Medulla oblongata (tissue), 1 donor: ENCODE measurements around the gene AGAP1.

Source experiments
- DNase-seq: peaks from one replicate; pipeline ENCODE4 v3.0.0-alpha.2; 2015; ENCODE audit errors: extremely low spot score

AGAP1 gene

GRCh38 chr2:235609321-235609720 is 115.5 kb downstream of the AGAP1 start:
- DNase-seq: no peak

GRCh38 chr2:235609746-235610145 is 115.9 kb downstream of the AGAP1 start:
- no peak for DNase-seq

- DNase-seq: no peak
Measured at GRCh38 chr2:235610696-235611257, 116.9 kb downstream of the AGAP1 start.

GRCh38 chr2:235611349-235611748 is 117.5 kb downstream of the AGAP1 start:
- no peak for DNase-seq

GRCh38 chr2:235611756-235612155 is 117.9 kb downstream of the AGAP1 start:
- no peak for DNase-seq

- no peak for DNase-seq
Measured at GRCh38 chr2:235612181-235612950, 118.5 kb downstream of the AGAP1 start.

- DNase-seq: no peak
Measured at GRCh38 chr2:235613649-235614048, 119.8 kb downstream of the AGAP1 start.

GRCh38 chr2:235614176-235614860 is 120.5 kb downstream of the AGAP1 start:
- peak; percentile 66 for DNase-seq

- DNase-seq: peak; percentile 96
Measured at GRCh38 chr2:235614900-235615712, 121.3 kb downstream of the AGAP1 start.

- DNase-seq: no peak
Measured at GRCh38 chr2:235616885-235617284, 123.0 kb downstream of the AGAP1 start.

GRCh38 chr2:235618039-235618438 is 124.2 kb downstream of the AGAP1 start:
- DNase-seq: no peak

GRCh38 chr2:235619544-235619943 is 125.7 kb downstream of the AGAP1 start:
- DNase-seq: no peak

- DNase-seq: no peak
Measured at GRCh38 chr2:235621736-235622135, 127.9 kb downstream of the AGAP1 start.

GRCh38 chr2:235623111-235623510 is 129.3 kb downstream of the AGAP1 start:
- DNase-seq: no peak

- no peak for DNase-seq
Measured at GRCh38 chr2:235623752-235624151, 129.9 kb downstream of the AGAP1 start.

- DNase-seq: no peak
Measured at GRCh38 chr2:235626658-235627057, 132.8 kb downstream of the AGAP1 start.

- DNase-seq: no peak
Measured at GRCh38 chr2:235627682-235628081, 133.8 kb downstream of the AGAP1 start.

GRCh38 chr2:235630718-235631296 is 137.0 kb downstream of the AGAP1 start:
- DNase-seq: no peak

- no peak for DNase-seq
Measured at GRCh38 chr2:235634435-235635158, 140.8 kb downstream of the AGAP1 start.

- no peak for DNase-seq
Measured at GRCh38 chr2:235636546-235636945, 142.7 kb downstream of the AGAP1 start.

GRCh38 chr2:235637896-235638295 is 144.1 kb downstream of the AGAP1 start:
- no peak for DNase-seq
